Chondrocyte (in vitro differentiated cells): ENCODE results near the gene TPST2. TPM values are rescaled to one million over a fixed set of nuclear protein-coding genes. Genes with fewer than 3 reads are reported as not detected.
A peak's percentile ranks its signal among the peaks of the same experiment; 100 is the strongest.

Experiments used
- DNase-seq: peaks from one replicate; pipeline ENCODE4 v3.0.0; 2021; ENCODE audit warnings: mixed read lengths, low spot score
- H3K27ac Mint-ChIP-seq: one replicate; pipeline ENCODE4 v1.8.0; 2021; ENCODE audit warnings: mild to moderate bottlenecking, moderate library complexity, mixed read lengths; ENCODE audit not compliant: unreplicated experiment
- H3K27me3 Mint-ChIP-seq: 2 replicates; pipeline ENCODE4 v1.8.0; 2021; ENCODE audit warnings: low read depth, mixed read lengths
- H3K36me3 Mint-ChIP-seq: 2 replicates; pipeline ENCODE4 v1.8.0; 2021; ENCODE audit warnings: low read depth, mixed read lengths
- H3K4me1 Mint-ChIP-seq: 2 replicates; pipeline ENCODE4 v1.8.0; 2021; ENCODE audit warnings: low read depth, mild to moderate bottlenecking, mixed read lengths
- H3K4me3 Mint-ChIP-seq: one replicate; pipeline ENCODE4 v1.8.0; 2021; ENCODE audit warnings: mild to moderate bottlenecking, moderate library complexity, mixed read lengths; ENCODE audit not compliant: unreplicated experiment
- H3K9me3 Mint-ChIP-seq: 2 replicates; pipeline ENCODE4 v1.8.0; 2021; ENCODE audit warnings: low read depth, mixed read lengths
- CTCF ChIP-seq: fragments of 200-600 bp; sonication (generic); IDR thresholded peaks from 2 replicates; pipeline ENCODE4 v1.5.0; 2021; ENCODE audit warnings: antibody characterized with exemption, mild to moderate bottlenecking, moderate library complexity
- total RNA-seq: library from RNA; stranded (reverse); gene quantifications from 3 replicates; pipeline ENCODE4 v1.2.1, GENCODE V29; 2021

TPST2 gene
- total RNA-seq, 1 donor from 2014 or later: 75.8 TPM

- Mint-ChIP-seq H3K9me3 (no peaks in the 10 kb centered on the region), H3K27ac (peak overlapping the region; percentile 97), H3K4me3 (no peak overlapping the region), H3K4me1 (peaks cover 42% of the 10 kb centered on the region), H3K36me3 (no peaks in the 10 kb centered on the region), H3K27me3 (peaks cover 13% of the 10 kb centered on the region)
- no peak for DNase-seq
- TF ChIP-seq CTCF: no peak
Measured at GRCh38 chr22:26610072-26610958, 20.4 kb upstream of the TPST2 start.

GRCh38 chr22:26609287-26609686, 19.4 kb upstream of the TPST2 start:
- no peak for DNase-seq
- H3K4me1 Mint-ChIP-seq: peaks cover 41% of the 10 kb centered on the region
- H3K4me3 Mint-ChIP-seq: no peak overlapping the region
- peak overlapping the region; percentile 97 for H3K27ac Mint-ChIP-seq
- H3K36me3 Mint-ChIP-seq: no peaks in the 10 kb centered on the region
- H3K27me3 Mint-ChIP-seq: peaks cover 10% of the 10 kb centered on the region
- no peak for TF ChIP-seq CTCF
- no peaks in the 10 kb centered on the region for H3K9me3 Mint-ChIP-seq

GRCh38 chr22:26608129-26608528, 18.2 kb upstream of the TPST2 start:
- no peak for TF ChIP-seq CTCF
- no peak for DNase-seq
- H3K9me3 Mint-ChIP-seq: no peaks in the 10 kb centered on the region
- H3K27me3 Mint-ChIP-seq: peaks cover 5% of the 10 kb centered on the region
- no peaks in the 10 kb centered on the region for H3K36me3 Mint-ChIP-seq
- no peak overlapping the region for H3K4me3 Mint-ChIP-seq
- H3K4me1 Mint-ChIP-seq: peaks cover 38% of the 10 kb centered on the region
- H3K27ac Mint-ChIP-seq: peak overlapping the region; percentile 2

GRCh38 chr22:26606611-26607010, 16.7 kb upstream of the TPST2 start:
- H3K27ac Mint-ChIP-seq: no peak overlapping the region
- DNase-seq: no peak
- no peaks in the 10 kb centered on the region for H3K9me3 Mint-ChIP-seq
- H3K36me3 Mint-ChIP-seq: no peaks in the 10 kb centered on the region
- peaks cover 38% of the 10 kb centered on the region for H3K4me1 Mint-ChIP-seq
- no peak for TF ChIP-seq CTCF
- no peaks in the 10 kb centered on the region for H3K27me3 Mint-ChIP-seq
- H3K4me3 Mint-ChIP-seq: no peak overlapping the region

- H3K36me3 Mint-ChIP-seq: no peaks in the 10 kb centered on the region
- H3K9me3 Mint-ChIP-seq: no peaks in the 10 kb centered on the region
- H3K27ac Mint-ChIP-seq: no peak overlapping the region
- DNase-seq: peak; percentile 28
- H3K27me3 Mint-ChIP-seq: peaks cover 3% of the 10 kb centered on the region
- peaks cover 22% of the 10 kb centered on the region for H3K4me1 Mint-ChIP-seq
- TF ChIP-seq CTCF: no peak
- no peak overlapping the region for H3K4me3 Mint-ChIP-seq
Measured at GRCh38 chr22:26604368-26604767, 14.4 kb upstream of the TPST2 start.
